ENCODE measurements around the gene ALOX5AP. TPM values are rescaled to one million over a fixed set of nuclear protein-coding genes. Genes with fewer than 3 reads are reported as not detected.

The ALOX5AP gene
- total and polyA plus RNA-seq, 10 of the 15 experiments (the other 5 are each of a cell fraction or from before 2014, with no cell fraction given): 45.9 to 426 (median 109) TPM

GRCh38 chr13:30762643-30763042, 27.3 kb downstream of the ALOX5AP start:
- SMC1A ChIA-PET (ENCODE audit: uncharacterized antibody, unreplicated experiment): no interaction called here
- Histone ChIP-seq H2AFZ (ENCODE audit: control insufficient read depth, low read depth, low read length) (no peak overlapping the region), H3K9ac (ENCODE audit: control insufficient read depth, insufficient read depth, low read length) (no peak overlapping the region), H3K79me2 (ENCODE audit: control insufficient read depth, insufficient read depth, low read length) (no peaks in the 10 kb centered on the region), H3K4me2 (ENCODE audit: control insufficient read depth, insufficient read depth) (no peak overlapping the region), H3K4me1 (ENCODE audit: control insufficient read depth, insufficient read depth, low read length) (peaks cover 9% of the 10 kb centered on the region), H3K36me3 (ENCODE audit: control insufficient read depth in 2 of 2, insufficient read depth in 2 of 2, low read length in 1 of 2) (peaks cover 0 to 3% of the 10 kb centered on the region in 2 experiments; a peak in 2 of 4 replicates), H3K27ac (ENCODE audit: control insufficient read depth, insufficient read depth) (no peak overlapping the region), H3K27me3 (replicated peaks in 1 of 2; ENCODE audit: control insufficient read depth in 2 of 2, insufficient read depth in 2 of 2, low read length in 1 of 2) (no peaks in the 10 kb centered on the region), H3K4me3 (no peak overlapping the region), H4K20me1 (ENCODE audit: control insufficient read depth, insufficient read depth) (no peaks in the 10 kb centered on the region), H3K9me3 (replicated peaks; ENCODE audit: control insufficient read depth, insufficient read depth, low read length) (no peaks in the 10 kb centered on the region)
- 97% methylated on average over 4 of the region's 4 CpGs for WGBS (ENCODE audit: insufficient coverage, insufficient replicate concordance, low lambda C conversion rate, missing lambda C conversion rate)
- BruUV-seq (replicated peaks): no TSS peak
- no peak for FAIRE-seq
- no peak for ATAC-seq
- DNase-seq (ENCODE audit: low read depth, low spot score): no peak
- CTCF ChIA-PET: interaction anchor here (2.0 kb wide), 1 partner anchor 630 kb away, joined by 4 read pairs; no protein-coding TSS in a partner anchor
- POLR2A ChIA-PET: interaction anchor here (1.0 kb wide), 1 partner anchor 15 kb away, joined by 3 read pairs; no protein-coding TSS in a partner anchor
- in situ Hi-C loops (cut with MboI): no loop called here
- intact Hi-C loops (cut with micrococcal nuclease; ENCODE audit: unreplicated experiment): no loop called here
- RAD21 ChIA-PET (ENCODE audit: unreplicated experiment): no interaction called here
- no peak for TF ChIP-seq HCFC1 (IDR thresholded peaks at IDR 0.05; ENCODE audit: low read length)
- TF ChIP-seq PAX8 (IDR thresholded peaks at IDR 0.05): no peak
- no peak for TF ChIP-seq POLR2A (IDR thresholded peaks at IDR 0.05; ENCODE audit: low read depth, low read length)
- no peak for TF ChIP-seq MEF2B (IDR thresholded peaks at IDR 0.05; ENCODE audit: partially characterized antibody, poor library complexity, severe bottlenecking)
- no peak for TF ChIP-seq BCL3 (IDR thresholded peaks at IDR 0.05; ENCODE audit: borderline replicate concordance, insufficient read depth, low read depth, low read length, poor library complexity, severe bottlenecking)
- TF ChIP-seq YBX1 (IDR thresholded peaks at IDR 0.05): no peak
- no peak for TF ChIP-seq EGR1 (IDR thresholded peaks at IDR 0.05; ENCODE audit: borderline replicate concordance in 1 of 2, low read depth in 2 of 2, low read length in 2 of 2)
- TF ChIP-seq, protein P1, sequence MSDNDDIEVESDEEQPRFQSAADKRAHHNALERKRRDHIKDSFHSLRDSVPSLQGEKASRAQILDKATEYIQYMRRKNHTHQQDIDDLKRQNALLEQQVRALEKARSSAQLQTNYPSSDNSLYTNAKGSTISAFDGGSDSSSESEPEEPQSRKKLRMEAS (IDR thresholded peaks at IDR 0.05; ENCODE audit: low read depth, low read length): no peak
- no peak for TF ChIP-seq POLR2AphosphoS2 (IDR thresholded peaks at IDR 0.05; ENCODE audit: low read depth, low read length)
- no peak for TF ChIP-seq SMAD5 (IDR thresholded peaks at IDR 0.05; ENCODE audit: low read depth)
- no peak for TF ChIP-seq SUPT20H (IDR thresholded peaks at IDR 0.05; ENCODE audit: borderline replicate concordance, control insufficient read depth, low read depth, low read length)
- TF ChIP-seq IRF4 (IDR thresholded peaks at IDR 0.05; ENCODE audit: low read depth, low read length): no peak
- TF ChIP-seq FOS (IDR thresholded peaks at IDR 0.05; ENCODE audit: borderline replicate concordance, extremely low read depth, insufficient read length): no peak
- no peak for TF ChIP-seq FOXK2 (IDR thresholded peaks at IDR 0.05)
- no peak for TF ChIP-seq SUZ12 (IDR thresholded peaks at IDR 0.05; ENCODE audit: unreplicated experiment)
- TF ChIP-seq, protein P2, sequence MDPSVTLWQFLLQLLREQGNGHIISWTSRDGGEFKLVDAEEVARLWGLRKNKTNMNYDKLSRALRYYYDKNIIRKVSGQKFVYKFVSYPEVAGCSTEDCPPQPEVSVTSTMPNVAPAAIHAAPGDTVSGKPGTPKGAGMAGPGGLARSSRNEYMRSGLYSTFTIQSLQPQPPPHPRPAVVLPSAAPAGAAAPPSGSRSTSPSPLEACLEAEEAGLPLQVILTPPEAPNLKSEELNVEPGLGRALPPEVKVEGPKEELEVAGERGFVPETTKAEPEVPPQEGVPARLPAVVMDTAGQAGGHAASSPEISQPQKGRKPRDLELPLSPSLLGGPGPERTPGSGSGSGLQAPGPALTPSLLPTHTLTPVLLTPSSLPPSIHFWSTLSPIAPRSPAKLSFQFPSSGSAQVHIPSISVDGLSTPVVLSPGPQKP (IDR thresholded peaks at IDR 0.05; ENCODE audit: low read depth, low read length): no peak
- no peak for TF ChIP-seq PBX3 (IDR thresholded peaks at IDR 0.05; ENCODE audit: insufficient replicate concordance, low read depth, low read length)
- TF ChIP-seq, protein P3, sequence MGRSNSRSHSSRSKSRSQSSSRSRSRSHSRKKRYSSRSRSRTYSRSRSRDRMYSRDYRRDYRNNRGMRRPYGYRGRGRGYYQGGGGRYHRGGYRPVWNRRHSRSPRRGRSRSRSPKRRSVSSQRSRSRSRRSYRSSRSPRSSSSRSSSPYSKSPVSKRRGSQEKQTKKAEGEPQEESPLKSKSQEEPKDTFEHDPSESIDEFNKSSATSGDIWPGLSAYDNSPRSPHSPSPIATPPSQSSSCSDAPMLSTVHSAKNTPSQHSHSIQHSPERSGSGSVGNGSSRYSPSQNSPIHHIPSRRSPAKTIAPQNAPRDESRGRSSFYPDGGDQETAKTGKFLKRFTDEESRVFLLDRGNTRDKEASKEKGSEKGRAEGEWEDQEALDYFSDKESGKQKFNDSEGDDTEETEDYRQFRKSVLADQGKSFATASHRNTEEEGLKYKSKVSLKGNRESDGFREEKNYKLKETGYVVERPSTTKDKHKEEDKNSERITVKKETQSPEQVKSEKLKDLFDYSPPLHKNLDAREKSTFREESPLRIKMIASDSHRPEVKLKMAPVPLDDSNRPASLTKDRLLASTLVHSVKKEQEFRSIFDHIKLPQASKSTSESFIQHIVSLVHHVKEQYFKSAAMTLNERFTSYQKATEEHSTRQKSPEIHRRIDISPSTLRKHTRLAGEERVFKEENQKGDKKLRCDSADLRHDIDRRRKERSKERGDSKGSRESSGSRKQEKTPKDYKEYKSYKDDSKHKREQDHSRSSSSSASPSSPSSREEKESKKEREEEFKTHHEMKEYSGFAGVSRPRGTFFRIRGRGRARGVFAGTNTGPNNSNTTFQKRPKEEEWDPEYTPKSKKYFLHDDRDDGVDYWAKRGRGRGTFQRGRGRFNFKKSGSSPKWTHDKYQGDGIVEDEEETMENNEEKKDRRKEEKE (IDR thresholded peaks at IDR 0.05): no peak
- no peak for TF ChIP-seq WRNIP1 (IDR thresholded peaks at IDR 0.05; ENCODE audit: borderline replicate concordance, low read depth, low read length)

Data from GM12878 (cell line).